HepG2 (cell line): ENCODE results near the gene RIPOR3. TPM values are rescaled to one million over a fixed set of nuclear protein-coding genes. Genes with fewer than 3 reads are reported as not detected.
A peak's percentile ranks its signal among the peaks of the same experiment; 100 is the strongest.

Source experiments
- CCAR2 ChIP-seq: fragments of 200-400 bp; formaldehyde crosslinking; optimal IDR thresholded peaks from 2 replicates; pipeline ENCODE3; 2018; ENCODE audit warnings: low read depth, mild to moderate bottlenecking, low read length, moderate library complexity
- CREB1 ChIP-seq, 2 experiments: fragments of 450-650 bp in 1 of 2; IDR thresholded peaks; 2 replicates each; pipeline ENCODE4 v1.6.1; 2016 to 2017; ENCODE audit warnings: control low read depth in 1 of 2, mild to moderate bottlenecking in 1 of 2, missing compliant biosample characterization in 1 of 2, missing genetic modification characterization in 1 of 2
- DRAP1 ChIP-seq: IDR thresholded peaks from 2 replicates; pipeline ENCODE4 v1.6.1; 2016; ENCODE audit warnings: missing genetic modification reagents, missing compliant biosample characterization
- ELF3 ChIP-seq: IDR thresholded peaks from 2 replicates; pipeline ENCODE4 v1.6.1; 2016; ENCODE audit warnings: missing genetic modification reagents, missing compliant biosample characterization
- HNF4A ChIP-seq: sonication (generic); formaldehyde crosslinking; IDR thresholded peaks from 2 replicates; pipeline ENCODE4 v1.4.0; 2020; ENCODE audit warnings: missing genetic modification reagents
- KDM3A ChIP-seq: IDR thresholded peaks from 2 replicates; pipeline ENCODE4 v1.6.1; 2018; ENCODE audit warnings: low read depth, missing compliant biosample characterization
- KIAA2018 ChIP-seq: sonication (generic); formaldehyde crosslinking; IDR thresholded peaks from 2 replicates; pipeline ENCODE4 v1.5.0; 2020; ENCODE audit warnings: mild to moderate bottlenecking, missing genetic modification reagents, borderline replicate concordance
- KLF11 ChIP-seq: IDR thresholded peaks from 2 replicates; pipeline ENCODE4 v1.6.1; 2016; ENCODE audit warnings: missing compliant biosample characterization
- MTF2 ChIP-seq: sonication (generic); formaldehyde crosslinking; IDR thresholded peaks from 2 replicates; pipeline ENCODE4 v1.5.0; 2020; ENCODE audit warnings: missing genetic modification reagents, borderline replicate concordance
- ONECUT2 ChIP-seq: sonication (generic); formaldehyde crosslinking; IDR thresholded peaks from 2 replicates; pipeline ENCODE4 v1.4.0; 2020; ENCODE audit warnings: missing genetic modification reagents
- PRDM15 ChIP-seq: sonication (generic); formaldehyde crosslinking; IDR thresholded peaks from 2 replicates; pipeline ENCODE4 v1.4.0; 2020; ENCODE audit warnings: missing genetic modification reagents
- RFX1 ChIP-seq: fragments of 450-650 bp; IDR thresholded peaks from 2 replicates; pipeline ENCODE4 v1.6.1; 2017
- STAT5B ChIP-seq: sonication (generic); formaldehyde crosslinking; IDR thresholded peaks from 2 replicates; pipeline ENCODE4 v1.4.0; 2020; ENCODE audit warnings: missing genetic modification reagents
- TARDBP ChIP-seq: sonication (generic); formaldehyde crosslinking; IDR thresholded peaks from 2 replicates; pipeline ENCODE4 v1.8.0; 2022; ENCODE audit warnings: mild to moderate bottlenecking, missing genetic modification reagents
- U2AF1 ChIP-seq: fragments of 200-400 bp; formaldehyde crosslinking; optimal IDR thresholded peaks from 2 replicates; pipeline ENCODE3; 2017; ENCODE audit warnings: mild to moderate bottlenecking, low read depth, low read length
- ZFP36L1 ChIP-seq: sonication (generic); formaldehyde crosslinking; IDR thresholded peaks from 2 replicates; pipeline ENCODE4 v1.8.0; 2022; ENCODE audit warnings: mild to moderate bottlenecking, missing genetic modification reagents, moderate library complexity
- ZMYM2 ChIP-seq: sonication (generic); formaldehyde crosslinking; IDR thresholded peaks from 2 replicates; pipeline ENCODE4 v1.8.0; 2022; ENCODE audit warnings: mild to moderate bottlenecking, missing genetic modification reagents
- ZNF160 ChIP-seq: sonication (generic); formaldehyde crosslinking; IDR thresholded peaks from 2 replicates; pipeline ENCODE4 v1.8.0; 2022; ENCODE audit warnings: mild to moderate bottlenecking, inconsistent platforms, missing genetic modification reagents
- ZNF264 ChIP-seq: sonication (generic); formaldehyde crosslinking; IDR thresholded peaks from 2 replicates; pipeline ENCODE4 v1.4.0; 2020; ENCODE audit warnings: missing genetic modification reagents
- ZNF484 ChIP-seq: sonication (generic); formaldehyde crosslinking; IDR thresholded peaks from 2 replicates; pipeline ENCODE4 v1.5.1; 2020; ENCODE audit warnings: mild to moderate bottlenecking, low read depth, missing genetic modification reagents, borderline replicate concordance
- ZNF720 ChIP-seq: sonication (generic); formaldehyde crosslinking; IDR thresholded peaks from 2 replicates; pipeline ENCODE4 v1.4.0; 2020; ENCODE audit warnings: missing genetic modification reagents
- polyA plus RNA-seq, 8 experiments: library from polyadenylated mRNA; depleted of rRNA in 3 of 8; stranded (reverse) in 7 of 8; unstranded in 1 of 8; fragments of >200 nt; fragmentation: Illumina TruSeq in 4 of 8; extraction: Trizol in 4 of 8; gene quantifications; 2 replicates each; pipeline versions ENCODE4 v1.2.1 to v1.2.3, GENCODE V29; 2011 to 2016; ENCODE audit warnings: low read depth in 4 of 8, missing spikeins in 1 of 8, mixed read lengths in 1 of 8; ENCODE audit not compliant: insufficient read depth in 1 of 8
- total RNA-seq, 5 experiments: library from RNA; depleted of rRNA; stranded (reverse); fragments of >200 nt; fragmentation: Illumina TruSeq; extraction: Trizol; gene quantifications; 2 replicates each; pipeline ENCODE4 v1.2.3, GENCODE V29; 2016; ENCODE audit warnings: low read depth in 1 of 5

Gene RIPOR3
- total and polyA plus RNA-seq, 2 of the 13 experiments (the other 11 are each of a cell fraction or from before 2014, with no cell fraction given): 0.18 TPM; not detected in 1

GRCh38 chr20:50713657-50714101, 22.3 kb upstream of the RIPOR3 start (continued):
- TF ChIP-seq PRDM15 (CRISPR knock-in tag): no peak
- no peak for TF ChIP-seq ZFP36L1 (CRISPR knock-in tag)
- no peak for TF ChIP-seq KLF11 (CRISPR knock-in tag)
- TF ChIP-seq ZNF264: no peak
- no peak for TF ChIP-seq ZNF160 (CRISPR knock-in tag)
- TF ChIP-seq ZNF484 (CRISPR knock-in tag): no peak
- peak; percentile 34; the same call in 1 of the 2 replicates for TF ChIP-seq ELF3 (CRISPR knock-in tag)
- TF ChIP-seq CCAR2: no peak
- TF ChIP-seq KDM3A (CRISPR knock-in tag): no peak
- TF ChIP-seq STAT5B (CRISPR knock-in tag): no peak
- TF ChIP-seq CREB1 (IDR thresholded peaks at IDR 0.05): no peak
- TF ChIP-seq CREB1 (CRISPR knock-in tag; IDR thresholded peaks at IDR 0.05): no peak
- no peak for TF ChIP-seq KIAA2018
- TF ChIP-seq RFX1: no peak
- no peak for TF ChIP-seq ONECUT2 (CRISPR knock-in tag)
- no peak for TF ChIP-seq TARDBP (CRISPR knock-in tag)
- TF ChIP-seq ZNF720 (CRISPR knock-in tag): no peak
- no peak for TF ChIP-seq ZMYM2 (CRISPR knock-in tag)
- TF ChIP-seq DRAP1: no peak
- no peak for TF ChIP-seq MTF2 (CRISPR knock-in tag)
- TF ChIP-seq HNF4A: no peak
- TF ChIP-seq U2AF1: no peak
